Measurements from ENCODE around the gene ADGRA3. TPM values are rescaled to one million over a fixed set of nuclear protein-coding genes. Genes with fewer than 3 reads are reported as not detected.

The ADGRA3 gene
- total and polyA plus RNA-seq, 2 donors (not counting 3 experiments of a cell fraction or from before 2014, with no cell fraction given): 17.2 to 36.2 TPM

DNA sequence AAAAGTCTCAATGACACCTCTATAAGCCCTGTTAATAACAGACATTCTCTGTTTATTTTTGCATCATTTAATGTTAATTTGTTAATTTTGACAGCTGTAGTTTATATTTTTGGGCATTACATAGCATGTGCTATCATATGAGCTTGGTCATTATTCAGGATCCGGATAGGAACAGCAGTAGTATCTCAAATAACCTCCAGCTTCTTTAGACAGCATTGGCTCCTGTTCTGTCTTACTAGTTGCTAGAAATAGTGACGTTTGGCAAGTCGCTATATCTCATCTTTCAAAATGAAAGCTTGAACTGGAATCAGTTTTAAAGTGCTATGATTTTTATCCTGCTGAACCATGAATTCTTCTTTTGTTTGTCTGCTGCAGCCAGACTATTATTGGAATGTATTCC, 9.0 kb upstream of the ADGRA3 start:
- TF ChIP-seq, protein P1, sequence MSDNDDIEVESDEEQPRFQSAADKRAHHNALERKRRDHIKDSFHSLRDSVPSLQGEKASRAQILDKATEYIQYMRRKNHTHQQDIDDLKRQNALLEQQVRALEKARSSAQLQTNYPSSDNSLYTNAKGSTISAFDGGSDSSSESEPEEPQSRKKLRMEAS (IDR thresholded peaks at IDR 0.05; ENCODE audit: insufficient read depth, insufficient read length): no peak
- TF ChIP-seq FOS (IDR thresholded peaks at IDR 0.05; ENCODE audit: borderline replicate concordance, insufficient read depth, low read length) (no peak), MYC (IDR thresholded peaks at IDR 0.05; ENCODE audit: low read depth, low read length) (no peak), EZH2 (IDR thresholded peaks at IDR 0.05; ENCODE audit: borderline replicate concordance, low read depth, low read length, severe bottlenecking) (no peak), GATA2 (IDR thresholded peaks at IDR 0.05; ENCODE audit: insufficient read depth, insufficient read length, low read depth, low read length) (no peak), POLR2AphosphoS5 (IDR thresholded peaks at IDR 0.05; ENCODE audit: insufficient read depth, low read depth, low read length) (no peak), POLR2A (IDR thresholded peaks at IDR 0.05; ENCODE audit: low read depth, low read length) (no peak), JUN (IDR thresholded peaks at IDR 0.05; ENCODE audit: borderline replicate concordance, insufficient read depth, insufficient read length, low read depth) (no peak)
- TF ChIP-seq, protein P2, sequence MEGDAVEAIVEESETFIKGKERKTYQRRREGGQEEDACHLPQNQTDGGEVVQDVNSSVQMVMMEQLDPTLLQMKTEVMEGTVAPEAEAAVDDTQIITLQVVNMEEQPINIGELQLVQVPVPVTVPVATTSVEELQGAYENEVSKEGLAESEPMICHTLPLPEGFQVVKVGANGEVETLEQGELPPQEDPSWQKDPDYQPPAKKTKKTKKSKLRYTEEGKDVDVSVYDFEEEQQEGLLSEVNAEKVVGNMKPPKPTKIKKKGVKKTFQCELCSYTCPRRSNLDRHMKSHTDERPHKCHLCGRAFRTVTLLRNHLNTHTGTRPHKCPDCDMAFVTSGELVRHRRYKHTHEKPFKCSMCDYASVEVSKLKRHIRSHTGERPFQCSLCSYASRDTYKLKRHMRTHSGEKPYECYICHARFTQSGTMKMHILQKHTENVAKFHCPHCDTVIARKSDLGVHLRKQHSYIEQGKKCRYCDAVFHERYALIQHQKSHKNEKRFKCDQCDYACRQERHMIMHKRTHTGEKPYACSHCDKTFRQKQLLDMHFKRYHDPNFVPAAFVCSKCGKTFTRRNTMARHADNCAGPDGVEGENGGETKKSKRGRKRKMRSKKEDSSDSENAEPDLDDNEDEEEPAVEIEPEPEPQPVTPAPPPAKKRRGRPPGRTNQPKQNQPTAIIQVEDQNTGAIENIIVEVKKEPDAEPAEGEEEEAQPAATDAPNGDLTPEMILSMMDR (IDR thresholded peaks at IDR 0.05; ENCODE audit: extremely low read depth in 1 of 2, insufficient read depth in 1 of 2, low read depth in 1 of 2, low read length in 2 of 2): no peak
- dilution Hi-C loops (cut with MboI; ENCODE audit: extremely low pct_ligation_motif_present, low sequenced_read_pairs): no loop called here

More for the DNA sequence above, 9.0 kb upstream of the ADGRA3 start:
- BruUV-seq (replicated peaks): no TSS peak
- Histone ChIP-seq H3K79me2 (ENCODE audit: control insufficient read depth, insufficient read depth, low read length) (no peaks in the 10 kb centered on the region), H3K9me3 (replicated peaks; ENCODE audit: control insufficient read depth, insufficient read depth, low read length) (no peaks in the 10 kb centered on the region), H3K27ac (ENCODE audit: insufficient read depth, low read depth, low read length) (no peak overlapping the region), H3K4me1 (ENCODE audit: control insufficient read depth, extremely low read depth, insufficient read depth, low read length) (no peaks in the 10 kb centered on the region), H4K20me1 (replicated peaks; ENCODE audit: control insufficient read depth, extremely low read depth, insufficient read depth, low read length) (no peaks in the 10 kb centered on the region), H3K9ac (replicated peaks; ENCODE audit: extremely low read depth, insufficient read depth, low read length) (no peak overlapping the region), H3K4me2 (ENCODE audit: insufficient read depth, low read length) (no peak overlapping the region), H3K9me1 (replicated peaks; ENCODE audit: control insufficient read depth, extremely low read depth, insufficient read depth, low read length) (no peaks in the 10 kb centered on the region), H3K27me3 (ENCODE audit: control insufficient read depth in 2 of 2, insufficient read depth in 2 of 2, low read length in 2 of 2) (peaks cover 0 to 2% of the 10 kb centered on the region in 2 experiments), H3K36me3 (ENCODE audit: control insufficient read depth in 2 of 2, extremely low read depth in 1 of 2, insufficient read depth in 2 of 2, low read length in 2 of 2) (no peaks in the 10 kb centered on the region), H2AFZ (ENCODE audit: low read depth, low read length) (no peak overlapping the region), H3K4me3 (replicated peaks in 1 of 3; ENCODE audit: insufficient read depth in 1 of 3, low read depth in 1 of 3, low read length in 3 of 3) (no peak overlapping the region)
- CTCF ChIA-PET: no interaction called here
- no peak for FAIRE-seq
- intact Hi-C loops (cut with micrococcal nuclease): no loop called here
- POLR2A ChIA-PET: no interaction called here
- no peak for DNase-seq (ENCODE audit: low read depth, low spot score)

Measured in endothelial cell of umbilical vein (primary cell).